ENCODE measurements around the gene PACS2.
"Not testable (repeated sequence)": the region's sequence is repeated elsewhere in the genome, so short reads cannot be mapped to it uniquely, and the experiment has no call there.

PACS2 gene

DNA sequence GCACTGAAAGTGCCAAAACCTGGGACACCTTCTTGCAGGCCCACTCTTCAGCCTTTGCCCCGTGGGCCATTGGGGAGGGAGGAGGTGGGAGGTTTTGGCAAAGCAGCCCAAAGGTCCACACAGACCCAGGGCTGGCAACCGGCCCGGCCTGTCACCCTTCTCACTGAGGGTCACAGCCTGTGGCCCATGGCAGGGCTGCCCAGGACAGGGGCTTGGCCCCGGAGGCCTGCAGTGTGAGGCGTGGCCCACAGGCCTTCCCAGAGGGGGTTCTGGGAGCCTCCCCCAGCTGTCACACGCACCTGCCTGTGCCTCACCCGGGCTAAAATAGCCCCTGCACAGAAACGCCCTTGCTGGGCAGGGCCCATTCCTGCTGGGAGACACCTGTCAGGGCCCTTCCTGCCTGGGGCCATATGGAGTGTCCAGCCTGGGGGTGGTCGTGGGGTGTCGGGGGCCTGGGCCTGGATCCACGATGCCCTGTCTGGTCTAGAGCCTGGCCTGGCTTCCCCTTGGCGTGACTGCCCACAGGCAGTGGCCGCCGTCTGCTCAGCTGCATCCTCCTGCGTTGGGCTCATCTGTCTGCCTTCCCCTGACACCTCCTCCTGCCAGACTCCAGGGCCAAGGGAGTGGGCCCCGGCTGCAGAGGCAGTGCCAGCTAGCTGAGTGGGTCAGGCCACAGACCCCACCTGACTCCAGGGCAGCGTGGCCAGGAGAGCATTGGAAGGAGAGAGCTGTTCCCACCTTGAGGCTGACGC, 19.2 kb downstream of the PACS2 start:
- DNase-seq = no peak

DNA sequence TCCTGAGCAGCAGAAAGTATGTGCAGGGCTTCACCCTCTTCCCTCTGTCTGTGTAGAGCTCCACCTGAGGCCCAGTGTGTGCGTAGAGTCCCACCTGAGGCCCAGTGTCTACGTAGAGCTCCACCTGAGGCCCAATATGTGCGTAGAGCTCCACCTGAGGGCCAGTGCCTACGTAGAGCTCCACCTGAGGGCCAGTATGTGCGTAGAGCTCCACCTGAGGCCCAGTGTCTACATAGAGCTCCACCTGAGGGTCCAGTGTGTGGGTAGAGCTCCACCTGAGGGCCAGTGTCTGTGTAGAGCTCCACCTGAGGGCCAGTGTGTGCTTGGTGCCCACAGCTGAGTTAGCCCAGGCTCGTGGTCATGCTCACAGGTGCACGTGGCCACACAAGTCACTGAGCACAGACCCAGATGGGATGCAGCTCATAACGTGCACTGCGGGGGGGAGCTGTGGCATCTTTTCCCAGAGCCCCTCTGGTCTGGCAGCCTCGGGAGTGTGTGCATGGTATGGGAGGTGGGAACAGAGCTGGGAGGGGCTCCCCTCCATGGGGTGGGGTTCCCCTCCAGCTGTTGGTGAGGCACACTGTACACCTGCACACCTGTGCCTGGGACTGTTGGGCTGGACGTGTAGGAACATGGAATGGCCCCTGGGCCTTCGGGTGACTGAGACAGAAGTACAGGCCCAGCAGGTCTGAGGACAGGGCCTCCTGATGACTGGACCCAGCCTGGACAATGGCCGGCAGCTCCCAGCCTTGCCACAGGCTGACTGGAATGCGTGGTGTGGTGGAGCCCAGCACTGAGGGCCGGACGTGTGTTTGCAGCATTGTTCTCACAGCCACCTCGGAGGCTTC, 20.1 kb downstream of the PACS2 start:
- DNase-seq = no peak

DNA sequence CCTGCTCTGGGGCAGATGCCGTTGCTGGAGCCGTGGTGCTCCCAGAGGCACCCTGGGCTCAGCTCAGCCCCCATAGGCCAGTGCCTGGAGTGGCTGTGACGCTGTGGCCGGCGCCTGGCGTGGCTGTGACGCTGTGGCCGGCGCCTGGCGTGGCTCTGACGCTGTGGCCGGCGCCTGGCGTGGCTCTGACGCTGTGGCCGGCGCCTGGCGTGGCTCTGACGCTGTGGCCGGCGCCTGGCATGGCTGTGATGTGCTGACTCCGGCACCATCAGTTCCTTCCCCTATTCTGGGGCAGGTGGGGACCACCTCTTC, 20.6 kb downstream of the PACS2 start:
- DNase-seq = not testable (repeated sequence)

DNA sequence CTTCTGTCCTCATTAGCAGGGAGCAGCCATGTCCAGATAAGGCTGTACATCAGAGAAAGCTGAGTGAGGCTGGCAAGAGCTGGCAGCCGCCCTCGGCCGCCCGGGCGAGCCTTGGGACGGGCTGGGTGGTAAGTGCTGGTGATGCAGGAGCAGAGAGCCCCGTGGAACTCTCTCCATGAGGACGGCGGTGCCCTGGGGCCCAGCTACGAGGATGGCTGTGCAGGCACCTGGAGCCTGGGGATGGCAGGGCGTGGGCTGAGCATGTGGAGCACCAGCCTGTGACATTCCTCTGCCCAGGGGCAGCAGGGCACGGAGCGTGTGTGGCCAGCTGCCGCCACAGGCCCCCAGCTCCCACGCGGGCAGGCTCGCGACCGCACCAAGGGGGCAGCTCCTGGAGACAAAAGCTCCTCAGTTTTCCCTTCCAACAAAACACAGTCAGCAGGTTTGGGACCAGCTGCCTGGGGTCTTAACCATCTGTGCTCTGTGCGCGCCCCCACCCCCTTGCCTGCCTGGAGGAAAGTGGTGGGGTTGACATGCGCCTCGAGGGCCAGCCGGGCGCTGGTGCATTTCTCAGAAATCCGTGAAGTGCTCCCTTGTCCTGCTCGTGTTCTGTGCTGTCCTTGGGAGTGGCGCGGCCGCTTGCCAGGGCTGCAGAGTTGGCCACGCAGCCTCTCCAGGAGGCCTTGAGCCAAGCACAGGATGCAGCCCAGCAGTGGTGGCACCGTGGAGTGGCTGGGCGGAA, 21.4 kb downstream of the PACS2 start:
- DNase-seq = no peak

DNA sequence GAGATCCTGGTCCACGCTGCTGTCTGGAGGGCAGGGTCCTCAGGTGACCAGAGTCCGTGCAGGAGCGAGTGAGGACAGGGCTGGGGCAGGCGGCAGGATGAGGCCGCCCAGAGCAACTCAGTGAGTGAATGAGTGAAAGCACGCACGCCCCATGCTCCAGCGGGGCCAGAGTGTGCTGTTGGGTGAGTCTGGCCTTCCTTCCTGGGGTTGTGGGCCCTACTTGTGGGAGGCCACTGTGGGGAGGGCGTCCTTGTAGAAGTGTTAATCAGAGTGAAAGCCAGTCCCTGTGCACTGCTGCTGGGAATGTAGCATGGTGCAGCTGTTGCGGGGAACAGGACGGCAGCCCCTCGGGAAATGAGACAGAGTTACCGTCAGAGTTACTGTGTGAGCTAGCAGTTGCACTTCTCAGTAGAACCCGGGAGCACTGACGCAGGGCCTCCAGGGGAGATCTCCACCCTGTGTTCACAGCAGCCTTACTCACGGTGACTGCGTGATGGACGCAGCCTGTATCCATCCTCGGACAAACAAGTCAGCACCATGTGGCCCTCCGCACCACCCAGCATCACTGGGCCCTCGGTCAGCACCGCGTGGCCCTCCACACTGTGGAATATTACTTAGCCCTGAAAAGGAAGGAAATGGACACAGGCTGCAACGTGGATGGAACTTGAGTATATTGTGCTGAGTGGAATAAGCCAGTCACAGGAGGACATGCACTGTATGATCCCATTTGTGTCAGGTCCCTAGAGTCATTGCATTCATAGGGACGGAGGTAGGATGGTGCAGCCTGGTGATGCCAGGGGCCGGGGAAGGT, 22.1 kb downstream of the PACS2 start:
- no peak for DNase-seq

DNA sequence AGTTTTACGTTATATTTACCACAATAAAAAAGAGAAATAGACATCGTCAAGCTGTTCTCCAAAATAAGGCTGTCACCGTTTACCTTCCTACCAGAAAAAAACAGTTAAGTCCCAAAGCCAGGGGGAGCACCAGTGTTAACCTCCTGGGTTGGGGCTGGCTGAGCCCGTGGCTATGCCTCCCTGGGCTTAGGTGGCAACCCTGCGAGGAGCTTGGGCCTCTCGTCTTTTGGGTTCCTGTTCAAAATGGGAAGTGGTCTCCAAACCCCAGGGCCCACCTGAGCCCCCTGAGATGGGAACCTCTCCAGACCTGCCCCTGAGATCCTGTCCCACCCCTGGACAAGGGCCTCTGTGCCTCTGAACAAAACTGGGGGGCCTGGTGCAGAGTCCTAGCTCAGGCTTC, 22.9 kb downstream of the PACS2 start:
- DNase-seq = no peak

DNA sequence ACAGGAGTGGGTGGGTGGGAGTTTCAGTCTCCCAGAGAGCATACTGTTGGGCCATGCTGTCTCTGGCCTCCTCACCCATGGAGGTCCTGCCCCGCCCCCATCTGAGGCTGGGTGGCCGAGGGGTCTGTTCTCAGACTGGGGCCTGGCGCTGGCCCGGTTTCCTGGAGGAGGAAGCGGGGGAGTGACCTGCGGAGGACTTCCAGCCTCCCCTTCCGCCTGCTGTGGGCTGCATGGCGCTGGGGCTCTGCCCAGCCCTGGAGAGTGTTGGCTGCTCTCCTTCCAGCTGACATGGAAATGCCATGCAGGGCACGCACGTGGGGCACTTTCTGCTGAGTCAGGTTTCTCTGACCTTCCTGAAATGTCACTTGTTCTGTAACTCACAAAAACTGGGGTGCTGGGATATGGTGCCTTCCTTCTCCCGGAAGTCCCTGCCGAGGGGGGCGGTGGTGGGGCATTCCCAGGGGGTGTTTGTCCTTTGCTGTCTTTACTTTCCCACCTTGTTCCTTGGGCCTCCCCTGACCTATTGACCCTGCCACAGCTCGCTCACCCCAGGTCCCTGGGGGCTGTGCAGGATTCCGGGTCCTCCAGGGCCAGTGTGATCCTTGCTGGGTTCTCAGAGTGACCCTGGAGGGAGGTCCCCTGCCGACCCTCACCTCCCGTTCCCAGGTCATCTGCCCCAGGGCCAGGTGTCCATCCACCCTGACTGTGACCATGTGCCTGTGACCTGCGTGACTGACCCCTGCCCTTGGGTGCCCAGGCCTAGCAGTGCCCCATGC, 23.6 kb downstream of the PACS2 start:
- DNase-seq = no peak

DNA sequence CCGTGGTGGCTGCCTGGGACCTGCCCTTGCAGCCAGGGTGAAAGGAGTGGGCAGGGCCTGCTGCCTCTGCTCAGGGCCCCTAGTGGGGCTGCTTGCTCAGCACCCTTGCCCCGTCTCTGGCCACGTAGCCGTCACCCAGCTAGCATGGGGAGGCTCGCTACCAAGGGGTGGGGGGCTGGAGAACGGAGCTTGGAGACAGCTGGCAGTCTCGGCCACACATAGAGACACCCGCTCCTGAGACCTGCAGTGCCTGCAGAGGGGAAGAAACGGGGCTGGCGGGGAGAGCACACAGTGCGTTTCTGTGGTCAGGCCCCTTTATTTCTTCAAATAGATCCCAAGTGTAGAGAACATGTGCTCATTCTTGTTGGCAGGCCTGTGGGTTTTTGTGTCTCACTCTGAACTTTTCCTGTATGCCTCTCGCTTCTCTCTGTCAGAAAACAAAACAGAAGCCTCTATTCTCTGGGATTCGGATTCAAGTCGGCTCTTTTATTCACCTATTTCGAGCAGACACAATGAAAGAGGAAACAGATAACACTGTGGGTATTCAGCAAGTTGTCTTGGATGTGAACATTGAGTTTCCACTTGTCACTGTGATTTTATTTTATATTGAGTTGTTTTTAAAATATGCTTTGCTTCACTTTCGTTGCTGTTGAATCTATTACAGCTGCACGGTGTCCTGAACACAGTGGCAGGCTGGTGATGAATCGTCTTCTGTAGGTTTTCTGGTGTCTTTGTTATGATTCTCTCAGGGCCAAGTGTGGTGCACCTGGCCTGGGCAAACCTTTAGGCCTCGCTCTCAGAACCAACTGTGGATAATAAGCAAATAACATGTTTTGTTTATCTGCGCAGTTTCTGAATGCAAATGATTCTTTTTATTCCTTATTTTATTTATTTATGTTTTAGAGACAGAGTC, 26.5 kb downstream of the PACS2 start:
- no peak for DNase-seq

DNA sequence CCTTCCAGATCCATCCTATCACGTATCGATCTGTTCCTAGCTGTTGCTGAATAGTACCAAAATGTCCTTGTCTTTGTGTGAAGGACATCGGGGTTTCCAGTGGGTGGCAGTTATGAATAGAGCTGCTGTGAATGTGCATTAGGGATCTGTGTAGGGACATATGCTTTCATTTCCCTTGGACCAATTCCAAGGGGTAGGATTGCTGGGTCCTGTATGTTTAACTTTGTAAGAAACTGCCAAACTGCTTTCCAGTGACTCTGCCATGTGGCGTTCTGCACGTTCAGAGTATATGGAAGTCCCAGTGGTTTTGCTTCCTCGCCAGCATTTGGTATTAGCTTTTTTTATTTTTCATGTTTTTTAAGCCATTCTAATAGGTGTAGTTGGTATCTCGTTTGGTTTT, 28.6 kb downstream of the PACS2 start:
- DNase-seq = no peak

DNA sequence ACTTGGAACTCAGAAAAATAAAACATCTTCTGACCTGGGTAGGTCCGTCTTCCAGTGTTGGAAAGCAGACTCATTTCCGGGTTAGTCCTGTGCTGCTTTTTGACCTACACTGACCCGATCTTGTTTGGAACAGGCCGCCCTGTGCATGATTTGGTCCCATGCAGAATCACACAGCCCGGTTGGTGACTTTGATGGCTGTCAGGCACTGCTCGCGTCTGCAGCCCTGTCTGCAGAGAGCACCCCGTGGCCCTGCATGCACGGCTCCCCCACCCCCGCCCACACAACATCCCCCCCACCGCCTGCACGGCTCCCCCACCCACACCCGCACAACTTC, 31.6 kb downstream of the PACS2 start:
- no peak for DNase-seq

DNA sequence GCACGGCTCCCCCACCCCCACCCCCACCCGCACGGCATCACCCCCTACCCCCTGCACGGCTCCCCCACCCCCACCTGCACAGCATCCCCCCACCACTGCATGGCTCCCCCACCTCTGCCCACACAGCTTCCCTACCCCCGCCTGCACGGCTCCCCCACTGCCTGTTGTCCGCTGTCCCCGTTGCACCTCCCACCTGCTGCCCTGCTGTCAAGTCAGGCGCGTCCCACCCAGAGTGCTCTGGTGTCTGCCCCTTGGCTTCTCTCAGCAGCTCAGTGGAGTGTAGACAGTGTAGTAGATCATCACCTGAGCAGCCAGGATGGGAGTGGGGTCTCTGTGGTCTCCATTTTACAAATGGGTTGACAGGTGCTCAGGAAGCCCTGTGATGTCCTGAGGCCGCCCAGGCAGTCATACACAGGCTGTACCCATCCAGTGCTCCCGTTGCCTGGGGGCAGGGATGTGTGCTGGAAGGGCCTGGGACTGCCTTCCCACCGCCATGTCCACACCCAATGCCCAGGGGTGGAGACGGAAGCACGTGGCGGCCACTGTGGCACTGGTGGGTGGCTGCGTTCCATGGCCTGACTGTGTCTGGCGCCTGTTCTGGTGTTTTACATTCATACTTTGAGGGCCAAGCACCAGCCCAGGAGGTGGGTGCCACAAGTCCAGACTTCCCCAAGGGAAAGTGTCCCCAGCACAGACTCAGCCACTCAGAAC, 32.5 kb downstream of the PACS2 start:
- no peak for DNase-seq

DNA sequence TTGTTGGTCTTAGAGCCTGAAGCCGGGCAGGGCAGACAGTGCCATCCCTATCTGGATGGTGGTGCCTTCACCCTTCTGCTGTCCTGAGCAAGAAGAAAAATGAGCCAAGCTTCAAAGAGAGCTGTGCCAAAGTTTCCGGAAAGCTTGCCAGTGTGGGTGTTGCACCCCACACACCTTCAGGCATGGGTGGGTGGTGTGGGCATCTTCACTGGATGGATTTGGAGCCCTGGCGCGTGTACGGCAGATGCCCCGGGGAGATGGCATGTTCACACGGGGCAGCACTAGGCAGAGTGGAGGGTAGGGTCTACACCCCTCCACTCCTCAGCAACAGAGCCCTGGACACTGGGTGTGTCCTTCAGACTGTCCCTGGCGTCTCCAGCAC, 33.0 kb downstream of the PACS2 start:
- no peak for DNase-seq

DNA sequence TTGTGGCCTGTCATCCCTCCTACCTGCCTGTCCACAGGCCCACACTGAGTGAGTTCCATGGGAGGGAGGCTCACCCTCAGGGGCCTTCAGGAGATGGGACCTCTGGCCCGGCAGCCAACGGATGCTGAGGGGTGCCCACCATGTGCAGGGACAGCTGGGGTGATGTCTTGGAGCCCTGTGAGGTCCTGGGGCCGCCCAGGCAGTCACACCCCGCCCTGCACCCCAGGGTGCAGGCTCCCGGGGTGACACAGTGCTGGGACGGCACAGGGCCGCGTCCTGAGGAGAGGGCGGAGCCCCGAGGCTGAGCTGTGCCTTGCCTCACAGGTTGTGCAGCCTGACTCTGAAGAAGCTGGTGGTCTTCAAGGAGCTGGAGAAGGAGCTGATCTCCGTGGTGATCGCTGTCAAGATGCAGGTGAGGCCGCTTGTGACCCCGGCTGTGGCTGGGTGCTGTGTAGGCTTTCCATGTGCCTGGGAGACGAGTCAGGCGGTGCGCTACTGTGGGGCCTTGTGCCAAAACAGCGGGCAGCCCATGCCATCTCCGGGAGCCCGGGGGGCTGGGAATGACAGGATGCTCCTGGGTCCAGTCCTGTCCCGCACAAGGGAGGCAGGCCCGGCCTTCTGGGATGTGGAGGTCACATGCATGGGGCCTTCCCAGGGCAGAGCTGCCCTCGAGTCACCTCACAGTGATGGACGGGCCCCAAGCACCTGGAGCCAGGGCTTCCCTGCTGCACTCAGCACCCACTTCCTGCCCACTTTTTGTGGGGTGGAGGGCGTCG, 33.8 kb downstream of the PACS2 start:
- no peak for DNase-seq

DNA sequence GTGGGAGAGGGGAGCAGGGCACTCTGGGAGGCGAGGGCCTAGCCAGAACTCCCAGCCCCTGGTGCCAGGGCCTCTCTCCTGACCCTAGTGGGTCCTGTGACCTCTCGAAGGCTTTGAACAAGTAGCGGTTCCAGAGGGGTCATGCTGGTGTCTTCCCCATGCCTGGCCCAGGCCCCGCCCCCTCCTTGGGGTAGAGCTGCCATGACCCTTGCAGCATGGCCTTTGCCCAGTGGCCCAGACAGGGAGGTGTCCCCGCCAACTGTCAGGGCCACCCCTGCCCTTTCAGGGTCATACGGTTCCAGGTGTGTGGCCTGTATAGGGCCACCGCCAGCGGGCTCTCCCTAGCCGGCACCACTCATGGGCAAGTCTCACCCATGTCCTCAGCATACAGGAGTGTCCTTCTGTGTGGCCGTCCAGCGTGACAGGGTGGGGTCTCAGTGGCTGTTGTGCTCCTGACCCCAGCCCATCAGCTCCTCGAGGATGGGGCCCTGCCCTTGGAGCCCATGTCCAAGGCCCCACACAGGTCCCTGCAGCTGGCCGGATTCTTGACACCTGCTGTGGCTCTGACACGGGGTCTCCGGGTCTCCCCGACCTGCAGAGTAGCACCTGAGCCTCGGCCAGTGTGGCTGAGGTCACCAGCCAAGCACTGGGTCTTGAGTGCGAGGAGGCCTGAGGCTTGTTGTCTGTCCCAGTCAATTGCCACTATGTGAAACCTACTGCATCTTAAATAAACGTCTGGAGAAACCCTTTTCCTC, 34.6 kb downstream of the PACS2 start:
- DNase-seq = no peak

DNA sequence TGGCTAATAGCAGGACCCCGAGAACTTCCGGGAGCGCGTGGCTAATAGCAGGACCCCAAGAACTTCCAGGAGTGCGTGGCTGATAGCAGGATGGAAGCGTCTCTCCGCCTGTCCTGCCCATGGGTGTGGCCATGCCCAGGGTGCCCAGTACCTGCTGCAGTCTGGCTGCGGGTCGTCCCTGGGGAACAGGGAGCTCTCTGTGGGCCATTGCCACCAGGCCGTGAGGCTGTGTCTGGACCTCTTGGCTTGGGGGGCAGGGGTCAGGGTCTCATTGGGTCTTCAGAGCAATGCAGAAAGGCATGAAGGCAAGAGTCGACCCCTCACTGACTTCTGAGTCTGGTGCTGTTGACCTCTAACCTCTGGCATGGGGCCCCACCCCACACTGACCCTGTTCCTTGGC, 35.4 kb downstream of the PACS2 start:
- DNase-seq = no peak

DNA sequence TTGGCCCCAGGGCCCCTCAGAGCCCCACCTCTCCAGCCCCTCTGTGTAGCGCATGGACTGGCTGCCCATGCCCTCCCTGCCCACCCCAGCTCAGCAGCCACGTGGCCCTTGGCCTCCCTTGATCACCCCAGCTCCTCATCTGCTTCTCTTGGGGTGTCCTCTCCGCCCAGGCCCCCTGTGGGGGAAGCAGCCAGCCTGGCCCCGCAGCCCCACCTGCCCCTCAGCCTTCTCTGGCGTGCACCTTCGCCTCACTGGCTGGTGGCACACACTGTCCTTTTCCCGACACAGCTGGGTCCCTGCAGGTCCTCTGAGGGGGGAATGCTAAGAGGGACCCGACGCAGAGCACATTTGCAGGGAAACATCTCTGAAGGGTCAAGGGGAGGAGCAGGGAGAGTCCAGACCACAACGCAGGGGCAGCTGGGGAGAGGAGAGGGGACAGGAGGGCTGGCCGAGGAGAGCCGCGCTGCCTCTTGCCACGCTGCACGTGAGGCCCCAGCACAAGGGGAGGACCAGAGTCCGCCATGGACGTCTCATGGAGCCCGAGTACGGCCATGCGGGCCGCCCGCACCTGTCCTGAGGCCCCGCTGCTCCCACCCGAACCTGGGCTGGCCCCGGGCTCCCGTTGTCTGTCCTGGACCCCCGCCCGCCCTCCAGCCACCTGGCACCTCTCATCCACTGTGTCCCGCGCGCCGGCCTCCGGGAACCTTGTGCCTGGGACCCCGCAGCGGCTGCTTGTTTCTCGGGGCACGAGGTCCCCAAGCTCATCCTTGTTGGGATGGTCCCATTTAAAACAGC, 36.1 kb downstream of the PACS2 start:
- DNase-seq = no peak

DNA sequence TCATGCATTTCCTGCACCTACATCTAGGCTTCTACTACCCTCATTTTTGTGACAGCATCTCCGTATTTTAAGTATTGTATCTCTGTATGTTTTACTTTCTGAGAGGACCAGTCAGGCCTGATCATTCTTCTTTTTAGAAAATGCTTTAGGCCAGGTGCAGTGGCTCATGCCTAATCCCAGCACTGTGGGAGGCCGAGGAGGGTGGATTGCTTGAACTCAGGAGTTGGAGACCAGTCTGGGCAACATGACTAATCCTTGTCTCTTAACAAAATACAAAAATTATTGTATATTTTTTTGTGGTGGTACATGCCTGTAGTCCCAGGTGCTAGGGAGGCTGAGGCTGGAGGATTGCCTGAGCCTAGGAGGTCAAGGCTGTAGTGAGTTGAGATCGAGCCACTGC, 36.9 kb downstream of the PACS2 start:
- no peak for DNase-seq
